HUES6 (cell line): ENCODE results near the gene VSIG4.

Experiments used
- H3K27ac ChIP-seq: 2 replicates; pipeline ENCODE4 v1.7.0; 2013; ENCODE audit warnings: low read depth, mild to moderate bottlenecking, low read length, inconsistent platforms
- H3K27me3 ChIP-seq: 2 replicates; pipeline ENCODE4 v1.6.1; 2013; ENCODE audit warnings: low read length; ENCODE audit not compliant: control insufficient read depth, insufficient read depth
- H3K36me3 ChIP-seq: 2 replicates; pipeline ENCODE4 v1.6.1; 2013; ENCODE audit warnings: low read length; ENCODE audit not compliant: control insufficient read depth, insufficient read depth
- H3K4me1 ChIP-seq: 2 replicates; pipeline ENCODE4 v1.6.1; 2013; ENCODE audit warnings: low read length; ENCODE audit not compliant: control insufficient read depth, insufficient read depth
- H3K4me3 ChIP-seq: 2 replicates; pipeline ENCODE4 v1.5.1; 2013; ENCODE audit warnings: low read depth, low read length
- H3K9ac ChIP-seq: one replicate; pipeline ENCODE4 v1.6.1; 2013; ENCODE audit warnings: mild to moderate bottlenecking, low read length
- H3K9me3 ChIP-seq: 2 replicates; pipeline ENCODE4 v1.6.1; 2013; ENCODE audit warnings: low read depth, low read length; ENCODE audit not compliant: control insufficient read depth, insufficient read depth

Gene VSIG4

DNA sequence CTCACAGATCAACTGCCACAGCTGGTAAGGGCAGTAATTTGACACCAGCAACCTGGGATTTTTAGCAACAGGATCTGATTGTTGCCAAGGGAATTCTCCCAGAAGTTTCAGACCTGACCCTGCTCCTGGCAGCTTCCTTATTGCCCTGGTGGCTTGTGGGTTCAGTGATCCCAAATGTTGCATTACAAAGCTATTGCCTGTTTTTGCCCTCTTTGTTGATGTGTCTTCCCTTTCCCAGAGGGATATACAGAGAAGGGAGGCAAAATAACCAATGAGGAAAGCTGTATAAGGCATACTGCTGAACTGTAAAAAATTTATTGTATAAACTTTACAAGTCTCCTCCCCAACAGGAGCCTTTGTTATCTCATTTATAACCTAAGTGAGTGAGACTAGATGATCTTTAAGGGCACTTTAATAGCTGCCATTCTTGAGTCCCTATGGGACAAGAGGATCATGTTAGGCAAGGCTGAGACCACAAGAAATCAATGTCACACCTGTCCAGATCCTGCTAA lies 22.2 kb downstream of the VSIG4 start:
- peaks cover 15% of the 10 kb centered on the region; the same call in 1 of the 2 replicates for H3K9me3 ChIP-seq
- no peak overlapping the region for H3K27ac ChIP-seq
- no peak overlapping the region for H3K4me3 ChIP-seq
- peaks cover 10% of the 10 kb centered on the region; the same call in 1 of the 2 replicates for H3K4me1 ChIP-seq
- H3K9ac ChIP-seq: no peak overlapping the region
- no peaks in the 10 kb centered on the region for H3K36me3 ChIP-seq
- H3K27me3 ChIP-seq: no peaks in the 10 kb centered on the region

DNA sequence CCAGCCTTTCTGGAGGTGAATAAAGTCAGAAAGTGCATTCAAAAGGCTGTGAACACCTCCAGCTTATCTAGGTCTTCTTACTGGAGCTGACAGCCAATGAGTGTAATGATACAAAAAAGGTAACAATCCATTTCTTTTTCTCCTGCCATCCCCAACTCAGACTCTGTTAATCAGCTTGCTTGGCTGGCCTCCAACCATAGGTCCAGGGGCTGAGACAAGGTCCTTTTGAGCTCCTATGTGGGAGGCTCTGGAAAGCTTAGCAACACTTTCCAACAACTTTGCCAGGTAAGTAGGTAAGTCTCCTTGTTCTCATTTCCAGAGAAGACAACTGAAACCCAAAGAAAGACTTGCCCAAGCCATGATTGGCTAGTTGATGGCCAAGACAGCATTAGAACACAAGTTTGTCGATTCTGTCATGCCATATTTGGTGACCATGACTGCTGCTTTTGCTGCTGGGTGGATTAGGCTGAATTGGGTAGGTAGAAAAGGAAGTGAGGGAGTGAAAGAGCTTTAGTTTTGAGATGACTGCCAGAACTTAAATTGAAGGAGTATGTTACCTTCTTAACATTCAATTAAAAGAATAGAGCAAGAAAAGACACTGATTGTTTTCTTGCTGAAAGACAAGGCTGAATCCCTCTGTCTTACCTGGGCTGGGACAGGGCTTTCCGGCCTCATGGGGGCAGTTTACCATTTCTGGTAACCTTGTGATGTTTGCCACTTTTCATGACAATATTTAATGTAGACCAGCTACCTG lies 22.8 kb downstream of the VSIG4 start:
- no peaks in the 10 kb centered on the region for H3K36me3 ChIP-seq
- H3K27ac ChIP-seq: no peak overlapping the region
- H3K27me3 ChIP-seq: no peaks in the 10 kb centered on the region
- peaks cover 10% of the 10 kb centered on the region; the same call in 1 of the 2 replicates for H3K4me1 ChIP-seq
- H3K9me3 ChIP-seq: peaks cover 17% of the 10 kb centered on the region; the same call in 1 of the 2 replicates
- H3K4me3 ChIP-seq: no peak overlapping the region
- no peak overlapping the region for H3K9ac ChIP-seq

DNA sequence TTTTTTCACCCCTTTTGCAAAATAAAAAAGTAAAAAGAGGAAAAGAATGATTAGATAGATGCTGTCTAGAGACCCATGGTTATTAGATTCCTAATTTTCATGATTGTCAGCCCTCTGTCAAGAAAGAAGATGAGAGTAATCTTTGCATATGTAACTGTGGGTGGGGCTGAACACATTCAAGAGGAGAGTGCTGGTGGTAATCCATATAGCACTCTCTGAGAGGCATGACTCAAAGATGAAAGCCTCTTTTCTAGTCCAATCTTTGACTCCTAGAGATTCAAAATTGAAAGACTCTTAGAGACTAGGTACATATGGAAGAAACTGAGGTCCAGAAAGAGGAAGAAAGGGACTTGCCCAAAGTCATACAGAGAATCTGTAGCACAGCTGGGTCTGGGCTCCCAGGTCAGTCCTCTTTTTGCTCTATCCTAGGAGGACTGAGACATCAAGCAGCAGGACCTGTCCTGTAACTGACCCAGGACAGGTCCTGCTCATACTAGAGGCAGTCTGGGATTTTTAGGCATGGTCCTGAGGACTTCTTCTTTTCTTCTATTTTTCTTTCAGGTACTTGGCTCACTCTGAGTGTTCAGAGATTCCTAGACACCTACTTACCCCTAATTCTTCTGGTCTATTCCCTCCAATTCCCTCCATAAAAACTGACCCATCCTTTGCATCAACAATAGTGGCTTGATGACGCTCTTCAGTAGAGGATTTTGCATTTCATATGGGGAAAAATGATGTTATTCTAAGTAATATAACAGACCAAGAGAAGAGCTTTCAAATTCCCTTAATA lies 23.8 kb downstream of the VSIG4 start:
- no peak overlapping the region for H3K27ac ChIP-seq
- H3K4me3 ChIP-seq: no peak overlapping the region
- no peaks in the 10 kb centered on the region for H3K36me3 ChIP-seq
- peaks cover 18% of the 10 kb centered on the region; the same call in 1 of the 2 replicates for H3K9me3 ChIP-seq
- no peaks in the 10 kb centered on the region for H3K27me3 ChIP-seq
- peaks cover 10% of the 10 kb centered on the region; the same call in 1 of the 2 replicates for H3K4me1 ChIP-seq
- no peak overlapping the region for H3K9ac ChIP-seq

DNA sequence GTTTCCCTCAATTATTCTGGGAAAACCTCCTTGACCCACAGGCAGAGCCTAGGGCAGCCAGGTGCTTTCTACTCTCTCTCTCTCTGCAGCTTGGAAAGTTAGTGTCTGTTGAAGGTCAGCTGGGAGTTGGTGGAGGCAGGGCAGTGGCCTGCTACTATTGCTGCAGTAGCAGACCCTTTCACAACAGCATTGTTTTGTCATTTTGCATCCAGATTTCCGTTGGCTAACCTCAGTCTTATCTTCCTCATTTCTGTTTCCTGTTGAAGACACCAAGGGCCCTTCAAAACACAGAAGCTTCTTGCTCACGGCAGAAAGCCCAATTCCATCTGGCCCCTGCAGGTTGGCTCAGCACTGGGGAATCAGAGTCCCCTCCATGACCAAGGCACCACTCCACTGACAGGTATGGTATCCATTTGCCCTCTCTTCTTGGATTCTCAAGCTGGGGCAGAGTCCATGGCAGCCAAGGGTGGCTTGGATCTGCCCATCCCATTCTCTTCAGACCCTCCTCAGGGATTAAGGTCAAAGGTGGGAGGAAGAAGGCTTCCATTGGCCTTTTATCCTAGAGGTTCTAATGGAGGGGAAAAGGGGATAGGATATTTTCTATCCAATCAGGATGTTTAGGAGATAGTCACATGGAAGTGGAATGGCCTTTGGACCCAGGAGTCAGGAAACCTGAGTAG lies 24.6 kb downstream of the VSIG4 start:
- Histone ChIP-seq H3K27me3 (no peaks in the 10 kb centered on the region), H3K4me1 (peaks cover 10% of the 10 kb centered on the region; the same call in 1 of the 2 replicates), H3K36me3 (no peaks in the 10 kb centered on the region), H3K9ac (no peak overlapping the region), H3K27ac (no peak overlapping the region), H3K4me3 (no peak overlapping the region), H3K9me3 (peaks cover 14% of the 10 kb centered on the region; the same call in 1 of the 2 replicates)

DNA sequence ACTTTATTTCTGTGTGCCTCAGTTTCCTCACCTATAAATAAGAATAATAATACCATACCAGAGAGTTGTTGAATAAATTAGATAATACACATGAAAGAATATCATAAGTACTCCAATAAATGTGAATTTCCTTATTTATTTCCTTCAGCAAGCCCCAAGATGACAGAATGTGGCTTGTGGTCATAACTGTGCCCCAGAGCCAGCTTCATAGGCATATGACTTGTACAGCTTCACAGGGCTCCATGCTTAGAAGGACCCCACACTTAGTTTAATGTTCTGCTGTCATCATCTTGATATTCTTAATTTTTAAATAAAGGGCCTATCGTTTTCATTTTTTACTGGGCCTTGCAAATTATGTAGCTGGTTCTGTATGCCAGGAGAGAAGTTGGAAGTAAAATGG lies 25.3 kb downstream of the VSIG4 start:
- Histone ChIP-seq H3K9me3 (peaks cover 14% of the 10 kb centered on the region; the same call in 1 of the 2 replicates), H3K4me3 (no peak overlapping the region), H3K9ac (no peak overlapping the region), H3K4me1 (peaks cover 10% of the 10 kb centered on the region; the same call in 1 of the 2 replicates), H3K27ac (no peak overlapping the region), H3K36me3 (no peaks in the 10 kb centered on the region), H3K27me3 (no peaks in the 10 kb centered on the region)

DNA sequence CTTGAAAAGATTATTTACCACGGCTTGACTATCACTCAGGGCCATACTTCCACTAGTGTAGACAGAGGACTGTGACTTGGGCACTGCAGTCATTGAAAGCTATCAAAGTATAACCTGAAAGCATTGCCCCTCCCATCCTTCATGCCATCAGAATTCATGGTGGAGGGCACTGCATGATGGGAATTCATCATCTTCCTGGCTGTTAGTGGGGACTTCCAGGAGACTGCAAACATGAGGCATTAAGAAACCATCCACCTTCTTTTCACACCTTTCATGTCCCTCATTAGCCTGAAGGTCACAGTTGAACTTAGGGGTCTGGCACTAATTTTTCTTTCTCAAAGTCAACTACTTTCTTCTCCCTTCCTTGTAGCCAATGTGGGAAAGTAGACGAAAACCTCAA lies 25.8 kb downstream of the VSIG4 start:
- peaks cover 10% of the 10 kb centered on the region; the same call in 1 of the 2 replicates for H3K4me1 ChIP-seq
- H3K9me3 ChIP-seq: peaks cover 14% of the 10 kb centered on the region; the same call in 1 of the 2 replicates
- no peak overlapping the region for H3K4me3 ChIP-seq
- H3K9ac ChIP-seq: no peak overlapping the region
- no peaks in the 10 kb centered on the region for H3K27me3 ChIP-seq
- no peak overlapping the region for H3K27ac ChIP-seq
- no peaks in the 10 kb centered on the region for H3K36me3 ChIP-seq

DNA sequence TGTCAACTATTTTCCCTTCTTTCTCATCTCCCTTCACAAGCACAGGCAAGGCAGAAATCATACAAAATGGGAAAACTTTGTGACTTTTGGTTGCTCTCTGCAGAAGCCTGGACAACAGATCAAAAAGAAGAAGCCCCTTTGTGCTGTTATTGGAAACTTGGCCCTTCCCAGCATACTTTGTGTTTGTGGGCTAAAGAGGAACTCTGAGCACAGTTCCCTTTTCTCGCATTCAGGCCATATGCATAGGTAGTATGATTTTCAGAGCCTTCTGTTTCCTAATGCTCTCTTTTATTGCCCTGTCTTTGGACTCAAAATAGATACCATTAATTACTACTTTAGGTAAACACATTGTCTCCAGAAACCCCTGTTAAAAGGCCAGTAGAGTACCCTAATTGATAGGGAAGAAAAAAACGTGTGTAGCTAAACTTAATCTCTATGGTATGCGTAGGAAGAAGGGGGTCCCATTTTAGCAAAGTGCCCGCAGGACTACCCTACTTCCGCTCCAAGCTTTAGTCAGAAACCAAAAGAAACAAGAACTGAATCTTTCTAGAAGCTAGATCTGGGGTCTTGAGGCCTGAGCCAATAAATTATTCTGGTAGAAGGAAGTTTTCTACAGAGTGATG lies 26.6 kb downstream of the VSIG4 start:
- Histone ChIP-seq H3K27me3 (no peaks in the 10 kb centered on the region), H3K9me3 (peaks cover 14% of the 10 kb centered on the region; the same call in 1 of the 2 replicates), H3K4me3 (no peak overlapping the region), H3K4me1 (peaks cover 10% of the 10 kb centered on the region; the same call in 1 of the 2 replicates), H3K27ac (no peak overlapping the region), H3K9ac (no peak overlapping the region), H3K36me3 (no peaks in the 10 kb centered on the region)

DNA sequence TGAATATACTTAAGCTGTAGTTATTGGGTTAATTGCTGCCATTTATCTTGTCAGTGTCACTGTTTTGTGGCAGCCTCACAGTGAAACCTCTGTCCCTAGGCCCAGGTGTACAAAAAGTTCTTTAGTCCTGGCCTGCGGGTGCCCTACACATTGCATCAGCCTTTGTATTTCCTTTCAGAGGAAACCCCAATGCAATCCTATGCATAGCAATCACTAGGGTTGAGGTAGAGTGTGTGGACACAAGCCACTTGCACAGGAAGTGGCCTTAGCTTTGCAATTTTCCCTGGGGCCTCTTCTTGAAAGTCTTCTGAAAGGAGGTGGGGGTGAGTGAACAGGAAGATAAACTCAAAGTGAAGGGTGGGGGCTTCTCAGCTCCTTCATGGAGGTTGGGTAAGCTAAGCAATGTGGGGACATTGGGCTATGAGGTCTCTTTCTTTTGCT lies 27.8 kb downstream of the VSIG4 start:
- H3K4me1 ChIP-seq: peaks cover under 1% of the 10 kb centered on the region; the same call in 1 of the 2 replicates
- peaks cover 13% of the 10 kb centered on the region; the same call in 1 of the 2 replicates for H3K9me3 ChIP-seq
- H3K36me3 ChIP-seq: no peaks in the 10 kb centered on the region
- H3K27ac ChIP-seq: no peak overlapping the region
- no peak overlapping the region for H3K9ac ChIP-seq
- H3K4me3 ChIP-seq: no peak overlapping the region
- no peaks in the 10 kb centered on the region for H3K27me3 ChIP-seq

DNA sequence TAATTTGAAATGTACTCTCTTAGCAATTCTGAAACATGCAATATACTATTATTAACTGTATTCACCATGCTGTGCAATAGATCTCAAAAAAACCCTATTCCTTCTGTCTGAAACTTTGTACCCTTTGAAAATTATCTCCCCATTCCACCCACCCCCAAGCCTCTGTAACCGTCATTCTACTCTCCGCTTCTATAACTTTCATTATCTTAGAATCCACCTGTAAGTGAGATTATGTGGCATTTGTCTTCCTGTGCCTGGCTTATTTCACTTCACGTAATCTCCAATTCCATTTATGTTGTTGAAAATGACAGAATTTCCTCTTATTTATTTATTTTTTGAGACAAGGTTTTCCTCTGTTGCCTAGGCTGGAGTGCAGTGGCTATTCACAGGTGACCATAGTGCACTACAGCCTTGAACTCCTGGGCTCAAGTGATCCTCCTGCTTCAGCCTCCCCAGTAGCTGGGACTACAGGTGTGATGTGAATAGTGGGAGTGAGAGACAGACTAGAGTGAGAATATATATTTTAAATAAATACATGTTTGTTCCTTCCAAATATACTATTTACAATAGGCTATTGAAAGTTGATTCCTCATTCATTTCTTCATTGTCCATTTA lies 30.5 kb downstream of the VSIG4 start:
- H3K27me3 ChIP-seq: no peaks in the 10 kb centered on the region
- H3K9ac ChIP-seq: no peak overlapping the region
- H3K27ac ChIP-seq: no peak overlapping the region
- H3K9me3 ChIP-seq: peaks cover 11% of the 10 kb centered on the region; the same call in 1 of the 2 replicates
- H3K4me3 ChIP-seq: no peak overlapping the region
- H3K36me3 ChIP-seq: no peaks in the 10 kb centered on the region
- H3K4me1 ChIP-seq: no peaks in the 10 kb centered on the region
